H9 (cell line): ENCODE measurements around the gene PREX1. TPM values are rescaled to one million over a fixed set of nuclear protein-coding genes. Genes with fewer than 3 reads are reported as not detected.

ENCODE experiments used
- DNase-seq: peaks from one replicate; pipeline ENCODE4 v3.0.0-alpha.2; 2017
- H2AFZ ChIP-seq: one replicate; pipeline ENCODE4 v1.6.1; 2013; ENCODE audit warnings: mild to moderate bottlenecking, low read length, control low read depth, moderate library complexity
- H2AK5ac ChIP-seq: 2 replicates; pipeline ENCODE4 v1.6.1; 2013; ENCODE audit warnings: low read length, control low read depth, mixed read lengths; ENCODE audit not compliant: insufficient read length
- H2BK120ac ChIP-seq: one replicate; pipeline ENCODE4 v1.6.1; 2013; ENCODE audit warnings: low read depth, mild to moderate bottlenecking, low read length, control low read depth, inconsistent platforms; ENCODE audit not compliant: poor library complexity, severe bottlenecking
- H2BK12ac ChIP-seq: 2 replicates; pipeline ENCODE4 v1.6.1; 2013; ENCODE audit warnings: low read length, control low read depth, mixed read lengths, low read depth; ENCODE audit not compliant: insufficient read length
- H2BK15ac ChIP-seq: 2 replicates; pipeline ENCODE4 v1.6.1; 2013; ENCODE audit warnings: low read depth, low read length, control low read depth
- H2BK20ac ChIP-seq: one replicate; pipeline ENCODE4 v1.6.1; 2013; ENCODE audit warnings: low read depth, mild to moderate bottlenecking, low read length, control low read depth, inconsistent platforms; ENCODE audit not compliant: poor library complexity, severe bottlenecking
- H2BK5ac ChIP-seq: 2 replicates; pipeline ENCODE4 v1.6.1; 2013; ENCODE audit warnings: low read length, control low read depth, mixed read lengths; ENCODE audit not compliant: insufficient read length
- H3K14ac ChIP-seq: 2 replicates; pipeline ENCODE4 v1.6.1; 2013; ENCODE audit warnings: low read length, control low read depth; ENCODE audit not compliant: insufficient read depth
- H3K18ac ChIP-seq: 2 replicates; pipeline ENCODE4 v1.6.1; 2013; ENCODE audit warnings: low read depth, mild to moderate bottlenecking, mixed read lengths, low read length, control low read depth; ENCODE audit not compliant: insufficient read length
- H3K23ac ChIP-seq: 2 replicates; pipeline ENCODE4 v1.6.1; 2013; ENCODE audit warnings: low read length, control low read depth, mixed read lengths, low read depth; ENCODE audit not compliant: insufficient read length
- H3K23me2 ChIP-seq: 2 replicates; pipeline ENCODE4 v1.6.1; 2013; ENCODE audit warnings: low read depth, mild to moderate bottlenecking, mixed read lengths, low read length, control low read depth; ENCODE audit not compliant: insufficient read length, poor library complexity, severe bottlenecking
- H3K27ac ChIP-seq: 2 replicates; pipeline ENCODE4 v1.5.1; 2013; ENCODE audit warnings: low read length, control low read depth, mixed read lengths, low read depth; ENCODE audit not compliant: insufficient read length
- H3K27me3 ChIP-seq: 2 replicates; pipeline ENCODE4 v1.6.1; 2013; ENCODE audit warnings: low read length, control low read depth, inconsistent platforms; ENCODE audit not compliant: insufficient read depth
- H3K4ac ChIP-seq: 2 replicates; pipeline ENCODE4 v1.6.1; 2013; ENCODE audit warnings: low read depth, mild to moderate bottlenecking, control low read depth, inconsistent platforms, low read length, moderate library complexity
- H3K4me1 ChIP-seq: 2 replicates; pipeline ENCODE4 v1.6.1; 2013; ENCODE audit warnings: low read length, control low read depth, inconsistent platforms; ENCODE audit not compliant: insufficient read depth
- H3K4me2 ChIP-seq: 2 replicates; pipeline ENCODE4 v1.6.1; 2013; ENCODE audit warnings: low read length, control low read depth, mixed read lengths; ENCODE audit not compliant: insufficient read length, insufficient read depth
- H3K56ac ChIP-seq: 2 replicates; pipeline ENCODE4 v1.6.1; 2013; ENCODE audit warnings: low read depth, mild to moderate bottlenecking, mixed read lengths, low read length, control low read depth; ENCODE audit not compliant: insufficient read length
- H3K79me1 ChIP-seq: 2 replicates; pipeline ENCODE4 v1.6.1; 2013; ENCODE audit warnings: low read depth, mild to moderate bottlenecking, moderate library complexity, low read length, control low read depth, inconsistent platforms; ENCODE audit not compliant: insufficient read depth, poor library complexity, severe bottlenecking
- H3K79me2 ChIP-seq: 2 replicates; pipeline ENCODE4 v1.6.1; 2013; ENCODE audit warnings: low read length, control low read depth, inconsistent platforms; ENCODE audit not compliant: insufficient read depth
- H3K9ac ChIP-seq: 2 replicates; pipeline ENCODE4 v1.6.1; 2013; ENCODE audit warnings: low read length, control low read depth, mixed read lengths; ENCODE audit not compliant: insufficient read length; ENCODE audit errors: extremely low read depth
- H3K9me3 ChIP-seq: one replicate; pipeline ENCODE4 v1.6.1; 2013; ENCODE audit warnings: low read depth, low read length, inconsistent platforms; ENCODE audit not compliant: control insufficient read depth
- H3T11ph ChIP-seq: one replicate; pipeline ENCODE4 v1.6.1; 2013; ENCODE audit warnings: mild to moderate bottlenecking, low read length, control low read depth, inconsistent platforms
- H4K20me1 ChIP-seq: one replicate; pipeline ENCODE4 v1.6.1; 2013; ENCODE audit not compliant: control insufficient read depth, insufficient read length, insufficient read depth
- H4K5ac ChIP-seq: 2 replicates; pipeline ENCODE4 v1.6.1; 2013; ENCODE audit warnings: low read depth, mild to moderate bottlenecking, mixed read lengths, low read length, control low read depth; ENCODE audit not compliant: insufficient read length
- H4K8ac ChIP-seq: replicated peaks from 2 replicates; pipeline ENCODE4 v1.6.1; 2013; ENCODE audit warnings: low read length, control low read depth, mixed read lengths, low read depth; ENCODE audit not compliant: insufficient read length
- H4K91ac ChIP-seq: 2 replicates; pipeline ENCODE4 v1.6.1; 2013; ENCODE audit warnings: low read depth, mild to moderate bottlenecking, moderate library complexity, mixed read lengths, low read length, control low read depth; ENCODE audit not compliant: insufficient read length
- H3K27ac Mint-ChIP-seq, 3 experiments: 2 replicates in 2 of 3; 3 replicates in 1 of 3; pipeline ENCODE4 v1.8.0; 2020 to 2021; ENCODE audit warnings: mixed read lengths in 3 of 3, mild to moderate bottlenecking in 1 of 3, moderate library complexity in 1 of 3
- H3K27me3 Mint-ChIP-seq: 2 replicates; pipeline ENCODE4 v1.8.0; 2021; ENCODE audit warnings: low read depth, mild to moderate bottlenecking, moderate library complexity, mixed read lengths
- H3K36me3 Mint-ChIP-seq, 3 experiments: 2 replicates in 2 of 3; 3 replicates in 1 of 3; pipeline ENCODE4 v1.8.0; 2020 to 2021; ENCODE audit warnings: low read depth in 3 of 3, mixed read lengths in 3 of 3; ENCODE audit not compliant: insufficient read depth in 1 of 3
- H3K4me1 Mint-ChIP-seq, 2 experiments: 2 replicates each; pipeline ENCODE4 v1.8.0; 2020; ENCODE audit warnings: mixed read lengths in 2 of 2
- H3K4me3 Mint-ChIP-seq, 2 experiments: 2 replicates in 1 of 2; 3 replicates in 1 of 2; pipeline ENCODE4 v1.8.0; 2020 to 2021; ENCODE audit warnings: mild to moderate bottlenecking in 2 of 2, mixed read lengths in 2 of 2, moderate library complexity in 1 of 2
- H3K9me3 Mint-ChIP-seq, 2 experiments: 2 replicates in 1 of 2; 3 replicates in 1 of 2; pipeline ENCODE4 v1.8.0; 2020; ENCODE audit warnings: mild to moderate bottlenecking in 2 of 2, mixed read lengths in 2 of 2, moderate library complexity in 1 of 2
- WGBS: extraction: QIAGEN DNeasy Blood & Tissue Kit; methylation state at CpG from one replicate; pipeline ENCODE4 v1.1.7; 2013; ENCODE audit warnings: missing lambda C conversion rate, low lambda C conversion rate, mixed read lengths; ENCODE audit not compliant: insufficient read length; ENCODE audit errors: extremely low coverage; 5-methylcytosine and 5-hydroxymethylcytosine counted together
- total RNA-seq: library from RNA; stranded (reverse); gene quantifications from 2 replicates; pipeline ENCODE4 v1.2.1, GENCODE V29; 2021
- TF ChIP-seq, protein P1 (sequence below): fragments of 200-600 bp; sonication (generic); conservative IDR thresholded peaks from 3 replicates; pipeline ENCODE4 v1.8.0; 2021; ENCODE audit warnings: antibody characterized with exemption, mild to moderate bottlenecking

The PREX1 gene
- total RNA-seq, 1 experiment from 2014 or later = 6.6 TPM

DNA sequence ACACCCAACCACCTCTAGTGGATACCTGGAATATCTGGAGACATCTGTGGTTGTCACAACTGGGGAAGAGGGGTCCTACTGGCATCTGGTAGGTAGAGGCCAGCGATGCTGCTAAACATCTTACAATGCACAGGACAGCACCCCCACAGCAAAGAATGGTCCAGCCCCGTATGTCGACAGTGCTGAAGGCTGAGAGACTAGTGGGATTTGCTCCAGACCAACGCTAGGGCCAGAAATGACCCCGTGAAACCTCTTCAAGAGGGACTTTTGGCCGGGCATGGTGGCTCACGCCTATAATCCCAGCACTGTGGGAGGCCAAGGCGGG is 7.2 kb downstream of the PREX1 start:
- no CpG with 5 or more reads among the region's 8 CpGs for WGBS
- no peak overlapping the region for H4K8ac ChIP-seq
- no peak overlapping the region for H4K91ac ChIP-seq
- no peak overlapping the region for H2AFZ ChIP-seq
- no peaks in the 10 kb centered on the region for H3K23me2 ChIP-seq
- no peaks in the 10 kb centered on the region for H3K79me2 ChIP-seq
- no peaks in the 10 kb centered on the region; the same call in 1 of the 2 replicates for H3K4me1 ChIP-seq
- peaks cover 28 to 44% of the 10 kb centered on the region in 2 experiments for H3K4me1 Mint-ChIP-seq
- TF ChIP-seq, protein P1, sequence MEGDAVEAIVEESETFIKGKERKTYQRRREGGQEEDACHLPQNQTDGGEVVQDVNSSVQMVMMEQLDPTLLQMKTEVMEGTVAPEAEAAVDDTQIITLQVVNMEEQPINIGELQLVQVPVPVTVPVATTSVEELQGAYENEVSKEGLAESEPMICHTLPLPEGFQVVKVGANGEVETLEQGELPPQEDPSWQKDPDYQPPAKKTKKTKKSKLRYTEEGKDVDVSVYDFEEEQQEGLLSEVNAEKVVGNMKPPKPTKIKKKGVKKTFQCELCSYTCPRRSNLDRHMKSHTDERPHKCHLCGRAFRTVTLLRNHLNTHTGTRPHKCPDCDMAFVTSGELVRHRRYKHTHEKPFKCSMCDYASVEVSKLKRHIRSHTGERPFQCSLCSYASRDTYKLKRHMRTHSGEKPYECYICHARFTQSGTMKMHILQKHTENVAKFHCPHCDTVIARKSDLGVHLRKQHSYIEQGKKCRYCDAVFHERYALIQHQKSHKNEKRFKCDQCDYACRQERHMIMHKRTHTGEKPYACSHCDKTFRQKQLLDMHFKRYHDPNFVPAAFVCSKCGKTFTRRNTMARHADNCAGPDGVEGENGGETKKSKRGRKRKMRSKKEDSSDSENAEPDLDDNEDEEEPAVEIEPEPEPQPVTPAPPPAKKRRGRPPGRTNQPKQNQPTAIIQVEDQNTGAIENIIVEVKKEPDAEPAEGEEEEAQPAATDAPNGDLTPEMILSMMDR = no peak
- H3K18ac ChIP-seq = no peak overlapping the region
- no peak for DNase-seq
- H3K9me3 ChIP-seq = no peaks in the 10 kb centered on the region
- no peak overlapping the region for H2AK5ac ChIP-seq
- H4K20me1 ChIP-seq = no peaks in the 10 kb centered on the region
- H2BK20ac ChIP-seq = no peak overlapping the region
- H3K79me1 ChIP-seq = no peaks in the 10 kb centered on the region
- no peak overlapping the region for H3K14ac ChIP-seq
- H3K4me2 ChIP-seq = no peak overlapping the region
- no peak overlapping the region for H3K27ac Mint-ChIP-seq
- H3K56ac ChIP-seq = no peak overlapping the region
- no peaks in the 10 kb centered on the region for H3K36me3 Mint-ChIP-seq
- no peak overlapping the region for H3K4ac ChIP-seq
- no peak overlapping the region for H2BK120ac ChIP-seq
- H3T11ph ChIP-seq = no peak overlapping the region
- H2BK12ac ChIP-seq = no peak overlapping the region
- no peaks in the 10 kb centered on the region; a peak in 2 of 5 replicates for H3K9me3 Mint-ChIP-seq
- no peak overlapping the region for H4K5ac ChIP-seq
- H3K23ac ChIP-seq = no peak overlapping the region
- H3K27ac ChIP-seq = no peak overlapping the region
- H2BK5ac ChIP-seq = no peak overlapping the region
- H2BK15ac ChIP-seq = no peak overlapping the region
- H3K4me3 Mint-ChIP-seq = no peak overlapping the region
- peaks cover 7% of the 10 kb centered on the region; the same call in 1 of the 2 replicates for H3K27me3 ChIP-seq
- H3K27me3 Mint-ChIP-seq = peaks cover 54% of the 10 kb centered on the region
- H3K9ac ChIP-seq = no peak overlapping the region
